PFSK-1 (cell line): ENCODE measurements around the gene VEGFD.

Source experiments
- FOXP2 ChIP-seq: optimal IDR thresholded peaks from 2 replicates; pipeline ENCODE3; 2011; ENCODE audit warnings: borderline replicate concordance, control low read depth, inconsistent platforms; ENCODE audit not compliant: insufficient read depth; ENCODE audit errors: extremely low read length, extremely low read depth
- POLR2AphosphoS5 ChIP-seq: IDR thresholded peaks from 2 replicates; pipeline ENCODE4 v1.6.1; 2012; ENCODE audit warnings: low read depth, mild to moderate bottlenecking, control low read depth, low read length, moderate library complexity
- SIN3A ChIP-seq: IDR thresholded peaks from 2 replicates; pipeline ENCODE4 v1.6.1; 2012; ENCODE audit warnings: mild to moderate bottlenecking, low read length, moderate library complexity, borderline replicate concordance; ENCODE audit not compliant: insufficient read depth
- TAF1 ChIP-seq: IDR thresholded peaks from 2 replicates; pipeline ENCODE4 v1.6.1; 2012; ENCODE audit warnings: low read length, control low read depth, borderline replicate concordance; ENCODE audit not compliant: insufficient read depth
- TF ChIP-seq, protein P1 (sequence below), 2 experiments: IDR thresholded peaks; 2 replicates each; pipeline versions ENCODE4 v1.6.1 to v1.8.0; 2011 to 2012; ENCODE audit warnings: low read depth in 2 of 2, low read length in 2 of 2, control low read depth in 1 of 2, inconsistent platforms in 1 of 2, mild to moderate bottlenecking in 1 of 2, moderate library complexity in 1 of 2; ENCODE audit not compliant: insufficient read depth in 1 of 2

Gene VEGFD

DNA sequence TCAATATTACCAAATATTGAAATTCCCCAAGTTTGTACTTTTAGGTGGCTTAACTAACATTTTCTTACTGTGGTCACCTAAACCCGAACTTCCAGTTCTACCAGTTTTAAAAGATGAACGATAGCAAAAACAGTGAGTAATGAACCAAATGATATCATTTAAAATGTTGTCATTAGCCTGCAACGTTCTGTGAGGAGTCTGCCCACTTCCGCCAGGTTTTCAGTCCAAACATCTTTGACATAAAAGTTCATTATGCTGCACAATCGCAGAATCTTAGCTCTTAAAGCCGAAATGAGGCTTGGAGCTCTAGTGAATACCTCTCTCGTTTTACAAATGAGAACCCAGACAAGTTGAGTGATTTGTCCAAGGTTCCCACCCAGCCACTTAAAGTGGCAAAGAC lies 49.7 kb downstream of the VEGFD start:
- TF ChIP-seq TAF1 (no peak), SIN3A (no peak), FOXP2 (no peak), POLR2AphosphoS5 (no peak)
- TF ChIP-seq, protein P1, sequence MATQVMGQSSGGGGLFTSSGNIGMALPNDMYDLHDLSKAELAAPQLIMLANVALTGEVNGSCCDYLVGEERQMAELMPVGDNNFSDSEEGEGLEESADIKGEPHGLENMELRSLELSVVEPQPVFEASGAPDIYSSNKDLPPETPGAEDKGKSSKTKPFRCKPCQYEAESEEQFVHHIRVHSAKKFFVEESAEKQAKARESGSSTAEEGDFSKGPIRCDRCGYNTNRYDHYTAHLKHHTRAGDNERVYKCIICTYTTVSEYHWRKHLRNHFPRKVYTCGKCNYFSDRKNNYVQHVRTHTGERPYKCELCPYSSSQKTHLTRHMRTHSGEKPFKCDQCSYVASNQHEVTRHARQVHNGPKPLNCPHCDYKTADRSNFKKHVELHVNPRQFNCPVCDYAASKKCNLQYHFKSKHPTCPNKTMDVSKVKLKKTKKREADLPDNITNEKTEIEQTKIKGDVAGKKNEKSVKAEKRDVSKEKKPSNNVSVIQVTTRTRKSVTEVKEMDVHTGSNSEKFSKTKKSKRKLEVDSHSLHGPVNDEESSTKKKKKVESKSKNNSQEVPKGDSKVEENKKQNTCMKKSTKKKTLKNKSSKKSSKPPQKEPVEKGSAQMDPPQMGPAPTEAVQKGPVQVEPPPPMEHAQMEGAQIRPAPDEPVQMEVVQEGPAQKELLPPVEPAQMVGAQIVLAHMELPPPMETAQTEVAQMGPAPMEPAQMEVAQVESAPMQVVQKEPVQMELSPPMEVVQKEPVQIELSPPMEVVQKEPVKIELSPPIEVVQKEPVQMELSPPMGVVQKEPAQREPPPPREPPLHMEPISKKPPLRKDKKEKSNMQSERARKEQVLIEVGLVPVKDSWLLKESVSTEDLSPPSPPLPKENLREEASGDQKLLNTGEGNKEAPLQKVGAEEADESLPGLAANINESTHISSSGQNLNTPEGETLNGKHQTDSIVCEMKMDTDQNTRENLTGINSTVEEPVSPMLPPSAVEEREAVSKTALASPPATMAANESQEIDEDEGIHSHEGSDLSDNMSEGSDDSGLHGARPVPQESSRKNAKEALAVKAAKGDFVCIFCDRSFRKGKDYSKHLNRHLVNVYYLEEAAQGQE (IDR thresholded peaks at IDR 0.05; ENCODE audit: insufficient read depth in 1 of 2, low read depth in 2 of 2, low read length in 2 of 2) = no peak

DNA sequence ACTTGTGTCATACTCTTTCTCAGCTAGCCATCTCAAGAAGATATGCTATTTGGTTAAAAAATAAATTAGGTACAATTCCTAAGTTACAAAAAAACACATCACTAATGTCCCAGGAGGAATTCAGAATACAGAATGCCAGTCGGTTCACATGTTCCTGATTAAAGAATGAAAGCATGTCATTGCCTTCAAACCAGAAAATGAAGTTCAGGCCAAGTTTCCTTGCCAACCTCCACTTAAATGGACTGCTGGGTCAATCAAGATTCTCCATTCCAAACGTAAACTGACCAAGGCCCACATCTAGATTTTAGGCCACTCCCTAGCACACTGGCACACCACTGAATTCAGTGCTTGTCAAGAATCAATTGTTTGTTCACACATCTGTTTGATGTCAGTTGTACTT lies 55.4 kb downstream of the VEGFD start:
- TF ChIP-seq TAF1 = no peak
- no peak for TF ChIP-seq POLR2AphosphoS5
- TF ChIP-seq, protein P1 (IDR thresholded peaks at IDR 0.05; ENCODE audit: insufficient read depth in 1 of 2, low read depth in 2 of 2, low read length in 2 of 2) = no peak
- no peak for TF ChIP-seq SIN3A
- no peak for TF ChIP-seq FOXP2

DNA sequence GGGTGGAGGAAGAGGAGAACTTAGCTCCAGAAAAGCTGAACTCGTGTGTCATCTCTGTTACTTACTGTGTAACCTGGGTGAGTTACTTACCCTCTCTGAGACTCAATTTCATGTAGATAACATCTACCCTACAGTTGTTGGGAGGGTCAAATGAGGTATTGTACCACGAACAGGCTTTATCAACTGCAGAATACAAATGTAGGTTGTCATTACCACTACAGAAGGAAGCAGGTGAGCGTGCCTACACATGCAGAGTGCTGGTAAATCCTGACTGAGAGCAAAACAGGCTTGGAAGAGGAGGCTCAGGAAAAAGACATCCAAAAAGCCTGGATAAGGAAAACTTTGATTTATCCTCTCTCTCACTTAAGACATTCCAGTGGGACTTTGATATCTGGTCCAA lies 56.1 kb downstream of the VEGFD start:
- TF ChIP-seq FOXP2 (no peak), SIN3A (no peak), TAF1 (no peak), POLR2AphosphoS5 (no peak)
- TF ChIP-seq, protein P1 (IDR thresholded peaks at IDR 0.05; ENCODE audit: insufficient read depth in 1 of 2, low read depth in 2 of 2, low read length in 2 of 2) = no peak

DNA sequence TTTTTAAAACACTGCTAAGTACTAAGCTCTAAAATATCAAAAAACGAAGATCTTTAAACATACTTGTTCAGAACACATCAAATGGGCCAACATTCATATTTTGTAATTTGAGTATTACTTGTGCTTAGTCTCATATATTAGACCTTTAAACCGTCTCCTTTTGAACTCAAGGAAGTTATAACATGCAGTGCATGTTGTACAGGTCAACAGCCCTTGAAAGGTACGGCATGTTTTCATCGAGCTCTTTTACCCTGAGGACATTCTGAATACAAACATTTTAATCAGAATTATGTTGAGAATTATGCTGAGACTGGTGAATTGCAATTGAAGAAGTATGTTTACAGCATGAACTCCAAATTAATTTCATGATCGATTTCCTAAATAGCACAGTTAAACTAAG lies 61.7 kb downstream of the VEGFD start:
- TF ChIP-seq TAF1 = no peak
- TF ChIP-seq, protein P1 (IDR thresholded peaks at IDR 0.05; ENCODE audit: insufficient read depth in 1 of 2, low read depth in 2 of 2, low read length in 2 of 2) = no peak
- TF ChIP-seq POLR2AphosphoS5 = no peak
- no peak for TF ChIP-seq FOXP2
- no peak for TF ChIP-seq SIN3A

DNA sequence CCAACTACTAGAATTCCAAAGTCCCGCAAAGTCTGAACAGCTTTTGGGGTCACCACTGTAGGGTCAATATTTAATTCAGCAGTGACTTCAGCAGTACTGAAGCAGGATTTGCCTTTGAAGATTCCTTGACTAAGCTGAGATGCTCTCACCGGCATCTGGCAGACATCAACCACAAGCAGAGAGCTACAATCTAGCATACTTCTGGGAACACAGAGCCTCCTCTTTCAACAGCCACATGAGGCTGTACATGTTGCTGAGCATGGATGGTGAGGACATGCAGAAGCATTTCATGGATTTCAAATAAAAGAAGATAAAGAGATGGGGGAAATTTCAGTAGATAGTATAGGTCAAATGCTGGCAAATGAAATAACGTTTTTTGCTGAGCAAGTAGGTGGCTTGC lies 62.1 kb downstream of the VEGFD start:
- TF ChIP-seq, protein P1 (IDR thresholded peaks at IDR 0.05; ENCODE audit: insufficient read depth in 1 of 2, low read depth in 2 of 2, low read length in 2 of 2) = no peak
- TF ChIP-seq POLR2AphosphoS5 = no peak
- no peak for TF ChIP-seq FOXP2
- no peak for TF ChIP-seq TAF1
- no peak for TF ChIP-seq SIN3A
